Endothelial cell of umbilical vein (primary cell): ENCODE data around the gene OSCAR. TPM values are rescaled to one million over a fixed set of nuclear protein-coding genes. Genes with fewer than 3 reads are reported as not detected.

Experiments
- BruUV-seq: library from RNA; stranded (reverse); fragments of 400-500 nt; replicated peaks from 2 replicates; lab custom pipeline; 2021; lab: Mats Ljungman, UMichigan
- CTCF ChIA-PET: fragments of 300-600, 350-600 bp; sonication (Branson Sonifier 250); formaldehyde crosslinking; loops from one replicate; lab custom pipeline; 2021; ENCODE audit warnings: antibody characterized with exemption, inconsistent platforms; lab: Charles Lee
- POLR2A ChIA-PET: fragments of 300-600, 350-600 bp; sonication (Branson Sonifier 250); formaldehyde crosslinking; loops from one replicate; lab custom pipeline; 2021; ENCODE audit warnings: antibody characterized with exemption, inconsistent platforms; lab: Charles Lee
- DNase-seq: peaks from one replicate; pipeline ENCODE4 v3.0.0-alpha.2; 2011; ENCODE audit warnings: low read depth, low spot score
- FAIRE-seq: peaks from 2 replicates; lab custom pipeline; 2011; peaks lifted over from hg19 to GRCh38; lab: Jason Lieb, UNC
- H2AFZ ChIP-seq: 2 replicates; pipeline ENCODE4 v1.6.0; 2012; ENCODE audit warnings: low read depth, low read length, control low read depth, inconsistent platforms
- H3K27ac ChIP-seq: 2 replicates; pipeline ENCODE4 v1.5.1; 2011; ENCODE audit warnings: low read depth, mild to moderate bottlenecking, control low read depth, low read length, moderate library complexity; ENCODE audit not compliant: insufficient read depth
- H3K27me3 ChIP-seq, 2 experiments: 2 replicates each; pipeline versions ENCODE4 v1.6.0 to v1.6.1; 2011; ENCODE audit warnings: low read length in 2 of 2, mixed read lengths in 1 of 2; ENCODE audit not compliant: control insufficient read depth in 2 of 2, insufficient read depth in 2 of 2
- H3K36me3 ChIP-seq, 2 experiments: 2 replicates in 1 of 2; 3 replicates in 1 of 2; pipeline ENCODE4 v1.5.1; 2011; ENCODE audit warnings: low read length in 2 of 2, mild to moderate bottlenecking in 1 of 2, moderate library complexity in 1 of 2; ENCODE audit not compliant: control insufficient read depth in 2 of 2, insufficient read depth in 2 of 2; ENCODE audit errors: extremely low read depth in 1 of 2
- H3K4me1 ChIP-seq: 3 replicates; pipeline ENCODE4 v1.5.1; 2011; ENCODE audit warnings: mild to moderate bottlenecking, low read length; ENCODE audit not compliant: control insufficient read depth, insufficient read depth; ENCODE audit errors: extremely low read depth
- H3K4me2 ChIP-seq: 2 replicates; pipeline ENCODE4 v1.6.1; 2011; ENCODE audit warnings: low read length, control low read depth, mixed read lengths; ENCODE audit not compliant: insufficient read depth
- H3K4me3 ChIP-seq, 3 experiments: fragments of 200-600 bp in 1 of 3; sonication (generic), shearing (Covaris generic) in 1 of 3; replicated peaks in 1 of 3; 2 replicates each; pipeline ENCODE4 v1.5.1; 2011 to 2016; ENCODE audit warnings: control low read depth in 3 of 3, low read length in 3 of 3, mild to moderate bottlenecking in 2 of 3, inconsistent platforms in 1 of 3, low read depth in 1 of 3, moderate library complexity in 1 of 3; ENCODE audit not compliant: insufficient read depth in 1 of 3
- H3K79me2 ChIP-seq: 2 replicates; pipeline ENCODE4 v1.6.0; 2012; ENCODE audit warnings: low read length, inconsistent platforms; ENCODE audit not compliant: control insufficient read depth, insufficient read depth
- H3K9ac ChIP-seq: replicated peaks from 2 replicates; pipeline ENCODE3; 2011; ENCODE audit warnings: low read length, control low read depth; ENCODE audit not compliant: insufficient read depth; ENCODE audit errors: extremely low read depth
- H3K9me1 ChIP-seq: replicated peaks from 3 replicates; pipeline ENCODE4 v1.6.0; 2011; ENCODE audit warnings: mild to moderate bottlenecking, low read length; ENCODE audit not compliant: control insufficient read depth, insufficient read depth; ENCODE audit errors: extremely low read depth
- H3K9me3 ChIP-seq: replicated peaks from 2 replicates; pipeline ENCODE4 v1.5.1; 2012; ENCODE audit warnings: low read length, inconsistent platforms; ENCODE audit not compliant: control insufficient read depth, insufficient read depth
- H4K20me1 ChIP-seq: replicated peaks from 2 replicates; pipeline ENCODE3; 2011; ENCODE audit warnings: mild to moderate bottlenecking, low read length; ENCODE audit not compliant: control insufficient read depth, insufficient read depth; ENCODE audit errors: extremely low read depth
- CTCF ChIP-seq, 2 donors: IDR thresholded peaks; 1 replicate in 1 of 2; 2 replicates in 1 of 2; pipeline ENCODE4 v1.5.1; 2011; ENCODE audit warnings: low read length in 2 of 2, mild to moderate bottlenecking in 2 of 2, moderate library complexity in 2 of 2, control low read depth in 1 of 2, inconsistent platforms in 1 of 2, low read depth in 1 of 2; ENCODE audit not compliant: insufficient read depth in 1 of 2; ENCODE audit errors: extremely low read depth in 1 of 2
- MYC ChIP-seq: IDR thresholded peaks from one replicate; pipeline ENCODE4 v1.6.1; 2011; ENCODE audit warnings: mild to moderate bottlenecking, low read depth, low read length
- POLR2A ChIP-seq: IDR thresholded peaks from 2 replicates; pipeline ENCODE4 v1.6.1; 2012; ENCODE audit warnings: low read depth, mild to moderate bottlenecking, control low read depth, low read length
- POLR2AphosphoS5 ChIP-seq: IDR thresholded peaks from 2 replicates; pipeline ENCODE4 v1.6.1; 2012; ENCODE audit warnings: low read depth, mild to moderate bottlenecking, control low read depth, low read length, moderate library complexity; ENCODE audit not compliant: insufficient read depth
- dilution Hi-C: fragments of 300-500 bp; cut with MboI; formaldehyde crosslinking; loops from one replicate; pipeline ENCODE4 v1.15.0; 2019; ENCODE audit warnings: low sequenced_read_pairs; ENCODE audit not compliant: extremely low pct_ligation_motif_present
- intact Hi-C: fragments of 100-400 bp; cut with micrococcal nuclease; formaldehyde crosslinking; loops from one replicate; pipeline ENCODE4 v1.10.0; 2022
- polyA plus RNA-seq, 4 experiments: library from polyadenylated mRNA; depleted of rRNA in 3 of 4; stranded (reverse) in 3 of 4; unstranded in 1 of 4; fragments of >200 nt; gene quantifications; 2 replicates each; pipeline versions ENCODE4 v1.2.1 to v1.2.3, GENCODE V29; 2011 to 2012; ENCODE audit warnings: missing spikeins in 1 of 4
- total RNA-seq: library from RNA; stranded (reverse); gene quantifications from 2 replicates; pipeline ENCODE4 v1.2.3, GENCODE V29; 2021

OSCAR gene
- total and polyA plus RNA-seq, 2 donors (not counting 3 experiments of a cell fraction or from before 2014, with no cell fraction given): 0.08 TPM; not detected in 1

- Histone ChIP-seq H3K79me2 (peaks cover 7% of the 10 kb centered on the region), H3K4me3 (no peak overlapping the region), H3K9me1 (no peaks in the 10 kb centered on the region), H3K4me2 (no peak overlapping the region), H3K27me3 (no peaks in the 10 kb centered on the region), H4K20me1 (no peaks in the 10 kb centered on the region), H2AFZ (no peak overlapping the region), H3K9me3 (no peaks in the 10 kb centered on the region), H3K9ac (no peak overlapping the region), H3K36me3 (peaks cover 6 to 17% of the 10 kb centered on the region in 2 experiments), H3K4me1 (peaks cover 10% of the 10 kb centered on the region), H3K27ac (no peak overlapping the region)
- BruUV-seq: no TSS peak
- ChIA-PET POLR2A (no interaction called here), CTCF (no interaction called here)
- FAIRE-seq (no peak), DNase-seq (peak; percentile 56)
- TF ChIP-seq POLR2A (peak; percentile 14), POLR2AphosphoS5 (no peak)
- dilution Hi-C loops (no loop called here), intact Hi-C loops (no loop called here)
These were observed 32.8 kb upstream of the OSCAR start for GRCh38 chr19:54133312-54133956.

- H3K79me2 ChIP-seq: no peaks in the 10 kb centered on the region
- H3K9me3 ChIP-seq: no peaks in the 10 kb centered on the region
- CTCF ChIA-PET: no interaction called here
- POLR2A ChIA-PET: interaction anchor here (0.7 kb wide), 1 partner anchor 180 kb away, joined by 3 read pairs; no protein-coding TSS in a partner anchor
- no peaks in the 10 kb centered on the region for H3K9me1 ChIP-seq
- no peak overlapping the region for H3K4me2 ChIP-seq
- no TSS peak for BruUV-seq
- no peak overlapping the region for H2AFZ ChIP-seq
- no peaks in the 10 kb centered on the region for H3K4me1 ChIP-seq
- no peaks in the 10 kb centered on the region for H3K27me3 ChIP-seq
- intact Hi-C loops (no loop called here), dilution Hi-C loops (no loop called here)
- H3K4me3 ChIP-seq: no peak overlapping the region
- DNase-seq (no peak), FAIRE-seq (no peak)
- H3K9ac ChIP-seq: no peak overlapping the region
- TF ChIP-seq MYC (no peak), CTCF (IDR thresholded peaks at IDR 0.05; ENCODE audit: extremely low read depth in 1 of 2, insufficient read depth in 1 of 2, low read depth in 1 of 2, low read length in 2 of 2) (no peak), POLR2AphosphoS5 (no peak)
- H3K36me3 ChIP-seq: peaks cover 9 to 34% of the 10 kb centered on the region in 2 experiments
- H4K20me1 ChIP-seq: no peaks in the 10 kb centered on the region
- no peak overlapping the region for H3K27ac ChIP-seq
These were observed 29.0 kb upstream of the OSCAR start for GRCh38 chr19:54129617-54129996.
